ENCODE measurements around the gene B4GALT6. TPM values are rescaled to one million over a fixed set of nuclear protein-coding genes. Genes with fewer than 3 reads are reported as not detected.
A peak's percentile ranks its signal among the peaks of the same experiment; 100 is the strongest.

The B4GALT6 gene
- total and polyA plus RNA-seq, 7 experiments from 2014 or later: 0.11 to 2.7 (median 1.2) TPM

DNA sequence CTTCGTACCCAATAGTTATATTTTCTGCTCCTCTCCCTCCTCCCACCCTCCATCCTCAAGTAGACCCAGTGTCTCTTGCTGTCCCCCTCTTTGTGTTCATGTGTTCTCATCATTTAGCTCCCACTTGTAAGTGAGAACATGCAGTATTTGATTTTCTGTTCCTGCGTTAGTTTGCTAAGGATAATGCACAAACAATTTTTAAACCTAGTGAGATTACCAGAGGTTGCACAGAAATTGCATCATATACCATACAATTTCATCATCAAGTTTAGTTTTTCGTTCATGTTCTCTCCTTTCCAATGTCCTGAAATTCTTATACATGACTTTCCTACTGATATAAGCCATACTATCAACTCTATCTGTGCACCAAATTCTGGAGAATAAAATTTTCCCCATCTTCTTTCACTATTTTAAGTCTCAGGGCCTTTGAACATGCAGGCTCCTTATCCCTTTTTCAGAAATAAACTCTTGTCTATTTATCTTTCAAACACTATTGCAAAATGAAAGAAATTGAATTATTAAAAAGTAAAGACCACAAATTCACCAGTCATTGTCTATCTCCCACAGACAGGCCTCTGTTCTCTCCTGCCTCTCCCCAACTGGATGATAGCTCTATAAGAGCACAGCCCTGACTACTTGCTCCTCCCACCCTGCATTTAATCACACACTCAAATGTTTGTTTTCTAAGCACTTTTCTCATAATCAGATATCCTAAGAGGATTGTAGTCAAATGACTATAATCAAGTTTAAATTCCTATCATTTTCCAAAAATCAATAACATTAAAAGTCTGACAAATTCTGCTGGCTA lies 27.2 kb upstream of the B4GALT6 start:
- DNase-seq: no peak
- Histone ChIP-seq H3K4me3 (ENCODE audit: low read length) (no peak overlapping the region), H3K4me1 (ENCODE audit: control insufficient read depth in 2 of 2, insufficient read depth in 2 of 2, low read length in 2 of 2) (no peaks in the 10 kb centered on the region), H3K9me3 (ENCODE audit: control insufficient read depth in 2 of 3, low read length in 3 of 3) (no peaks in the 10 kb centered on the region), H3K27ac (ENCODE audit: low read depth, low read length) (no peak overlapping the region), H3K36me3 (ENCODE audit: control insufficient read depth in 2 of 3, insufficient read depth in 3 of 3, low read length in 3 of 3) (no peaks in the 10 kb centered on the region), H3K27me3 (ENCODE audit: control insufficient read depth in 2 of 2, insufficient read depth in 2 of 2, low read length in 2 of 2) (no peaks in the 10 kb centered on the region)
- ChIA-PET CTCF (no interaction called here), POLR2A (no interaction called here)
- Mint-ChIP-seq H3K4me1 (no peaks in the 10 kb centered on the region), H3K4me3 (no peak overlapping the region), H3K27ac (no peak overlapping the region), H3K36me3 (peaks cover 0 to 5% (median 0%) of the 10 kb centered on the region in 5 donors), H3K9me3 (peaks cover 0 to 1% (median 0%) of the 10 kb centered on the region in 11 donors), H3K27me3 (no peaks in the 10 kb centered on the region)
- no peak for ATAC-seq
- intact Hi-C loops (cut with micrococcal nuclease): no loop called here

DNA sequence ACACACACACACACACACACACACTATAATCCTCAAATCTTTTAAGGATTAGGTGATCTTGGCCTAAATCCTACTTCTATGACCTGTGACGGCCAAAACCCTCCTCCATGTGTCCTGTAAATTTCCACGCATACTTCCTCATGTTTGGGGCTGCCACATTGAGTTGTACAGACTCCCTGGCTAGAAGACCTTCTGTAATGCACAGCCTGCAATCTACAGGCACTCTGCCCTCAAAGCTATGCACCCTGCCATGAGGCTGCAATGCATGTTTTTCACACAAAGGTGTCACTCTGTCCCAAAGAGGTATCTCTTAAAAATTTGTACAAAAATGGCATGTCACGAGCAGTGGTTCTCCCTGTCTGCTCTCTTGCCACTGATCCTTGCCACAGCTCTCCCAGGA lies 26.4 kb upstream of the B4GALT6 start:
- Mint-ChIP-seq H3K27ac (no peak overlapping the region), H3K27me3 (peaks cover 0 to under 1% (median 0%) of the 10 kb centered on the region in 5 donors), H3K9me3 (peaks cover 0 to 1% (median 0%) of the 10 kb centered on the region in 11 donors), H3K36me3 (peaks cover 0 to 5% (median 0%) of the 10 kb centered on the region in 5 donors), H3K4me3 (no peak overlapping the region), H3K4me1 (no peaks in the 10 kb centered on the region)
- no peak for ATAC-seq
- ChIA-PET CTCF (no interaction called here), POLR2A (no interaction called here)
- no peak for DNase-seq
- no peaks in the 10 kb centered on the region for H3K4me1 ChIP-seq (ENCODE audit: control insufficient read depth in 2 of 2, insufficient read depth in 2 of 2, low read length in 2 of 2)
- intact Hi-C loops (cut with micrococcal nuclease): no loop called here
- H3K36me3 ChIP-seq (ENCODE audit: control insufficient read depth in 2 of 3, insufficient read depth in 3 of 3, low read length in 3 of 3): no peaks in the 10 kb centered on the region
- no peak overlapping the region for H3K4me3 ChIP-seq (ENCODE audit: low read length)
- no peak overlapping the region for H3K27ac ChIP-seq (ENCODE audit: low read depth, low read length)
- no peaks in the 10 kb centered on the region for H3K27me3 ChIP-seq (ENCODE audit: control insufficient read depth in 2 of 2, insufficient read depth in 2 of 2, low read length in 2 of 2)
- no peaks in the 10 kb centered on the region for H3K9me3 ChIP-seq (ENCODE audit: control insufficient read depth in 2 of 3, low read length in 3 of 3)

DNA sequence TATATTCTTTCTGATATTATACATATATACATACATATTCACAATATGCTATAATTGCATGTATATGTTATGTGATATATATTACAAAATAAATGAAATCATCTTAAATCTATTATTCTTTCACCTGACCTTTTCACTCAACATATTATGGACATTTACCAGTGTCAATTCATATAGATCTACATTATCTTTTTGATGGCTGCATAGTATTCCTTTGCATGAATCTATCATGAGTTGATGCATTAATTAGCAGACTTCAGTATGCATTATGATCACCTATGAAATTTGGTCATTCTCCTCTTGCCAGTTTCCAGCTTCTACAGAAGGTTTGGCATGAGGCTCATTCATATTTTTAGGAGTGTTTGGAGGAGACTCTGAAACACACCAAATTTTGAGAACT lies 23.4 kb upstream of the B4GALT6 start:
- Histone ChIP-seq H3K4me1 (ENCODE audit: control insufficient read depth in 2 of 2, insufficient read depth in 2 of 2, low read length in 2 of 2) (peaks cover 0 to under 1% of the 10 kb centered on the region in 2 donors), H3K4me3 (ENCODE audit: low read length) (no peak overlapping the region), H3K36me3 (ENCODE audit: control insufficient read depth in 2 of 3, insufficient read depth in 3 of 3, low read length in 3 of 3) (no peaks in the 10 kb centered on the region), H3K9me3 (ENCODE audit: control insufficient read depth in 2 of 3, low read length in 3 of 3) (no peaks in the 10 kb centered on the region), H3K27ac (ENCODE audit: low read depth, low read length) (no peak overlapping the region), H3K27me3 (ENCODE audit: control insufficient read depth in 2 of 2, insufficient read depth in 2 of 2, low read length in 2 of 2) (no peaks in the 10 kb centered on the region)
- ChIA-PET CTCF (no interaction called here), POLR2A (no interaction called here)
- H3K36me3 Mint-ChIP-seq: peaks cover 0 to 5% (median 0%) of the 10 kb centered on the region in 5 donors
- H3K4me3 Mint-ChIP-seq: no peak overlapping the region
- intact Hi-C loops (cut with micrococcal nuclease): no loop called here
- no peak overlapping the region for H3K27ac Mint-ChIP-seq
- H3K9me3 Mint-ChIP-seq: peaks cover 0 to 1% (median 0%) of the 10 kb centered on the region in 11 donors
- H3K27me3 Mint-ChIP-seq: peaks cover 0 to 3% (median 0%) of the 10 kb centered on the region in 5 donors
- DNase-seq (no peak), ATAC-seq (no peak)
- peaks cover 0 to 3% (median under 1%) of the 10 kb centered on the region in 7 donors for H3K4me1 Mint-ChIP-seq

DNA sequence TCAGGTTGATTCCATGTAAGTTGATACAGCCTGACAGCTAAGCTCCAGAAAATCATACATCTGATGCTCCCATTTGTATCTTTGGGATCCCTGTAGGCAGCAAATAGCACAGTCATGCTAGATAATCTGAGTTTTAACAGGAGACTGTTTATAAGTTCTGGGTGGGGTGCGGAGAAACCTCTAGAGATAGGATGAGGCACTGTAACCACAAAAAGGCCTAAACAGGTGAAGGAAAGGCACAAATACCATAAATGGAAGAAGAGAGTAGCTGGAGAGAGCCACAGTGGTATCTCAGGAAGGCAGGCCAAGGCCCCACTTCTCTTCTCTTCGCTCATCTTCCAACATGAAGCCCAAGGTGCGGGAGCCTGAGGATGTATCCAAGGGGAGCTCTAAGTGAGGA lies 18.1 kb upstream of the B4GALT6 start:
- H3K27me3 ChIP-seq (ENCODE audit: control insufficient read depth in 2 of 2, insufficient read depth in 2 of 2, low read length in 2 of 2): no peaks in the 10 kb centered on the region
- ATAC-seq: no peak
- peak overlapping the region in 2 of 9 donors; percentile 2 to 23 for H3K27ac Mint-ChIP-seq
- H3K4me3 Mint-ChIP-seq: peak overlapping the region in 1 of 10 donors; percentile 46
- no peaks in the 10 kb centered on the region for H3K9me3 ChIP-seq (ENCODE audit: control insufficient read depth in 2 of 3, low read length in 3 of 3)
- POLR2A ChIA-PET: no interaction called here
- intact Hi-C loops (cut with micrococcal nuclease): no loop called here
- H3K27ac ChIP-seq (ENCODE audit: low read depth, low read length): no peak overlapping the region
- no peaks in the 10 kb centered on the region for H3K36me3 Mint-ChIP-seq
- peaks cover 0 to 6% of the 10 kb centered on the region in 2 donors for H3K4me1 ChIP-seq (ENCODE audit: control insufficient read depth in 2 of 2, insufficient read depth in 2 of 2, low read length in 2 of 2)
- H3K36me3 ChIP-seq (ENCODE audit: control insufficient read depth in 2 of 3, insufficient read depth in 3 of 3, low read length in 3 of 3): no peaks in the 10 kb centered on the region
- no peak for DNase-seq
- H3K4me3 ChIP-seq (ENCODE audit: low read length): no peak overlapping the region
- H3K9me3 Mint-ChIP-seq: peaks cover 0 to 8% (median 0%) of the 10 kb centered on the region in 11 donors
- H3K27me3 Mint-ChIP-seq: peaks cover 0 to 3% (median 0%) of the 10 kb centered on the region in 5 donors
- peaks cover 4 to 12% (median 8%) of the 10 kb centered on the region in 7 donors for H3K4me1 Mint-ChIP-seq
- CTCF ChIA-PET: interaction anchor here (1.3 kb wide), 1 partner anchor 18 kb away, joined by 4 read pairs; the partner anchor contains the start of gene B4GALT6

DNA sequence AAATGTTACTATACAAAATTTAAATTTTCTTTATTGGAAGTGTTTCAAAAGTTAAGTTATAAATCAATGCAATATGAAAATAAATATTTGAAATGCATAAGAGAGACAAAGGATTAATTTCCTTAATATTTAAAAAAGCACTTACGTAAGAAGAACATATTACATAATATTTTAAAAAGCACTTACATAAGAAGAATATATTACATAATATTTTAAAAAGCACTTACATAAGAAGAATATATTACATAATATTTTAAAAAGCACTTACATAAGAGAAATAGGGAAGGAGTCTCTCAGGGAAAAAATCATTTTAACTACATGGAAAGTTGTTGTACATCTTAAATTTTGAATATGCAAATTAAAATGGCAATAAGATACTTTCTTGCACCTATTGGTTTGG lies 17.4 kb upstream of the B4GALT6 start:
- intact Hi-C loops (cut with micrococcal nuclease): no loop called here
- H3K4me3 ChIP-seq (ENCODE audit: low read length): no peak overlapping the region
- CTCF ChIA-PET: no interaction called here
- POLR2A ChIA-PET: no interaction called here
- H3K9me3 ChIP-seq (ENCODE audit: control insufficient read depth in 2 of 3, low read length in 3 of 3): no peaks in the 10 kb centered on the region
- ATAC-seq (no peak), DNase-seq (no peak)
- no peaks in the 10 kb centered on the region for H3K36me3 Mint-ChIP-seq
- H3K4me3 Mint-ChIP-seq: no peak overlapping the region
- H3K9me3 Mint-ChIP-seq: peaks cover 0 to 10% (median 0%) of the 10 kb centered on the region in 11 donors
- H3K27ac ChIP-seq (ENCODE audit: low read depth, low read length): no peak overlapping the region
- peaks cover 4 to 12% (median 8%) of the 10 kb centered on the region in 7 donors for H3K4me1 Mint-ChIP-seq
- no peak overlapping the region for H3K27ac Mint-ChIP-seq
- H3K27me3 Mint-ChIP-seq: peaks cover 0 to 3% (median 0%) of the 10 kb centered on the region in 5 donors
- H3K36me3 ChIP-seq (ENCODE audit: control insufficient read depth in 2 of 3, insufficient read depth in 3 of 3, low read length in 3 of 3): no peaks in the 10 kb centered on the region
- H3K27me3 ChIP-seq (ENCODE audit: control insufficient read depth in 2 of 2, insufficient read depth in 2 of 2, low read length in 2 of 2): no peaks in the 10 kb centered on the region
- H3K4me1 ChIP-seq (ENCODE audit: control insufficient read depth in 2 of 2, insufficient read depth in 2 of 2, low read length in 2 of 2): peaks cover 0 to 6% of the 10 kb centered on the region in 2 donors

DNA sequence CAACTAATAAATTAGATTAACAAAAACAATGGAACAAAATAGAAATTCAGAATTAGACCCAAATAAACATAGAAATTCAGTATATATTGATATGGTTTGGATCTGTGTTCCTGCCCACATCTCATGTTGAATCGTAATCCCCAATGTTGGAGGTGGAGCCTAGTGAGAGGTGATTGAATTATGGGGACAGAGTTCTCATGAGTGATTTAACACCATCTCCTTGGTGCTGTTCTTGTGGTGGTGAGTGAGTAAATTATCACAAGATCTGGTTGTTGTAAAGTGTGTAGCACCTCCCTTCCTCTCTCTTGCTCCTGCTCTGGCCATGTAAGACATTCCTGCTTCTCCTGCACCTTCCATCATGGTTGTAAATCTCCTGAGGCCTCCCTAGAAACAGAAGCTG lies 16.6 kb upstream of the B4GALT6 start:
- Mint-ChIP-seq H3K9me3 (peaks cover 0 to 10% (median 0%) of the 10 kb centered on the region in 11 donors), H3K4me3 (no peak overlapping the region), H3K27ac (no peak overlapping the region), H3K27me3 (peaks cover 0 to 3% (median under 1%) of the 10 kb centered on the region in 5 donors), H3K4me1 (peaks cover 4 to 12% (median 8%) of the 10 kb centered on the region in 7 donors), H3K36me3 (no peaks in the 10 kb centered on the region)
- H3K9me3 ChIP-seq (ENCODE audit: control insufficient read depth in 2 of 3, low read length in 3 of 3): no peaks in the 10 kb centered on the region
- no peaks in the 10 kb centered on the region for H3K27me3 ChIP-seq (ENCODE audit: control insufficient read depth in 2 of 2, insufficient read depth in 2 of 2, low read length in 2 of 2)
- H3K4me1 ChIP-seq (ENCODE audit: control insufficient read depth in 2 of 2, insufficient read depth in 2 of 2, low read length in 2 of 2): peaks cover 0 to 6% of the 10 kb centered on the region in 2 donors
- no peaks in the 10 kb centered on the region for H3K36me3 ChIP-seq (ENCODE audit: control insufficient read depth in 2 of 3, insufficient read depth in 3 of 3, low read length in 3 of 3)
- ChIA-PET CTCF (no interaction called here), POLR2A (no interaction called here)
- no peak for ATAC-seq
- no peak overlapping the region for H3K4me3 ChIP-seq (ENCODE audit: low read length)
- intact Hi-C loops (cut with micrococcal nuclease): no loop called here
- DNase-seq: no peak
- H3K27ac ChIP-seq (ENCODE audit: low read depth, low read length): no peak overlapping the region
